ENCODE measurements around the gene RBM47. TPM values are rescaled to one million over a fixed set of nuclear protein-coding genes. Genes with fewer than 3 reads are reported as not detected.

RBM47 gene
- total and polyA plus RNA-seq, 10 of the 15 experiments (the other 5 are each of a cell fraction or from before 2014, with no cell fraction given): 7.9 to 45.0 (median 28.7) TPM

DNA sequence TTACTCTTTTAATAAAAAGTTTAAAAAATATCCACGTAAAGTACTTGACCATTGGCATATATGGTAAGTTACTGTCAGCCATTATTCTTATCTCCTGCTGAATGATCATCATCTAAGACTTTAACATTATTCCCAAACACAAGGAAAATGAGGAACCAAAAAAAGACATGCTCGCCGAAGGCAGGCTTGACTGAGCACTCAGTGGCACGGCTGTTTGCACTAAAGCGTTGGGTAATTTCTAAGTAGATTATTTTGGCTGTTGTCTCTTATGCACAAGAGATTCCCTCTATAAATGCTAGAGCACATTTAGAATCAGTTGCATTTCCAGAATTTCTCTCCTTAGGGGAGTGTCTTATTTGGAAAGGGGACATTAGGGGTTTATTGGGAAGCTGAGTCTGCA lies 211.7 kb downstream of the RBM47 start:
- ChIA-PET POLR2A (interaction anchor here (0.5 kb wide), 1 partner anchor 52 kb away, joined by 12 read pairs; no protein-coding TSS in a partner anchor), CTCF (interaction anchor here (2.1 kb wide), 1 partner anchor 9 kb away, joined by 7 read pairs; no protein-coding TSS in a partner anchor), SMC1A (ENCODE audit: uncharacterized antibody, unreplicated experiment) (interaction anchor here (0.8 to 1.4 kb wide), 2 partner anchors 13 to 16 kb away, joined by 3 to 4 read pairs; no protein-coding TSS in a partner anchor), RAD21 (ENCODE audit: unreplicated experiment) (interaction anchor here (1.1 kb wide), 1 partner anchor 141 kb away, joined by 4 read pairs; no protein-coding TSS in a partner anchor)
- Histone ChIP-seq H3K9ac (ENCODE audit: control insufficient read depth, insufficient read depth, low read length) (no peak overlapping the region), H4K20me1 (ENCODE audit: control insufficient read depth, insufficient read depth) (no peaks in the 10 kb centered on the region), H3K79me2 (ENCODE audit: control insufficient read depth, insufficient read depth, low read length) (no peaks in the 10 kb centered on the region), H3K4me3 (no peak overlapping the region), H3K27me3 (replicated peaks in 1 of 2; ENCODE audit: control insufficient read depth in 2 of 2, insufficient read depth in 2 of 2, low read length in 1 of 2) (no peaks in the 10 kb centered on the region), H3K9me3 (replicated peaks; ENCODE audit: control insufficient read depth, insufficient read depth, low read length) (peaks cover 2% of the 10 kb centered on the region; the same call in 1 of the 3 replicates), H3K4me1 (ENCODE audit: control insufficient read depth, insufficient read depth, low read length) (peaks cover 10% of the 10 kb centered on the region; the same call in 1 of the 2 replicates), H3K4me2 (ENCODE audit: control insufficient read depth, insufficient read depth) (no peak overlapping the region), H3K27ac (ENCODE audit: control insufficient read depth, insufficient read depth) (no peak overlapping the region), H2AFZ (ENCODE audit: control insufficient read depth, low read depth, low read length) (no peak overlapping the region), H3K36me3 (ENCODE audit: control insufficient read depth in 2 of 2, insufficient read depth in 2 of 2, low read length in 1 of 2) (peaks cover 1 to 3% of the 10 kb centered on the region in 2 experiments; a peak in 3 of 4 replicates)
- WGBS (ENCODE audit: insufficient coverage, insufficient replicate concordance, low lambda C conversion rate, missing lambda C conversion rate): 50% methylated on average over 5 of the region's 5 CpGs
- ATAC-seq: no peak
- in situ Hi-C loops (cut with MboI) (no loop called here), intact Hi-C loops (cut with micrococcal nuclease; ENCODE audit: unreplicated experiment) (no loop called here)
- no peak for FAIRE-seq
- no peak for DNase-seq (ENCODE audit: low read depth, low spot score)
- TF ChIP-seq TCF3 (IDR thresholded peaks at IDR 0.05; ENCODE audit: borderline replicate concordance, insufficient read depth, low read depth, low read length) (no peak), HDAC2 (IDR thresholded peaks at IDR 0.05) (no peak), GATAD2B (conservative IDR thresholded peaks at IDR 0.05; ENCODE audit: low read depth) (no peak), SMAD1 (IDR thresholded peaks at IDR 0.05; ENCODE audit: low read depth, partially characterized antibody) (no peak), SMARCA5 (IDR thresholded peaks at IDR 0.05) (no peak), KLF5 (IDR thresholded peaks at IDR 0.05; ENCODE audit: partially characterized antibody) (no peak), WRNIP1 (IDR thresholded peaks at IDR 0.05; ENCODE audit: borderline replicate concordance, low read depth, low read length) (no peak), MXI1 (IDR thresholded peaks at IDR 0.05; ENCODE audit: low read depth, low read length) (no peak), MYB (IDR thresholded peaks at IDR 0.05; ENCODE audit: borderline replicate concordance, low read depth, low read length) (no peak), ZNF622 (IDR thresholded peaks at IDR 0.05) (no peak), MYC (IDR thresholded peaks at IDR 0.05; ENCODE audit: insufficient read depth, insufficient read length, insufficient replicate concordance, low read length, severe bottlenecking) (no peak), HDAC6 (IDR thresholded peaks at IDR 0.05; ENCODE audit: unreplicated experiment) (no peak), SP1 (IDR thresholded peaks at IDR 0.05; ENCODE audit: low read depth, low read length) (no peak), SREBF2 (IDR thresholded peaks at IDR 0.05; ENCODE audit: low read length) (no peak), CREB1 (IDR thresholded peaks at IDR 0.05; ENCODE audit: low read depth) (no peak), CBFB (IDR thresholded peaks at IDR 0.05; ENCODE audit: low read depth) (no peak), STAT1 (conservative IDR thresholded peaks at IDR 0.05) (no peak), RAD21 (IDR thresholded peaks at IDR 0.05; ENCODE audit: insufficient read depth, low read depth, low read length) (no peak)
- TF ChIP-seq, protein P1, sequence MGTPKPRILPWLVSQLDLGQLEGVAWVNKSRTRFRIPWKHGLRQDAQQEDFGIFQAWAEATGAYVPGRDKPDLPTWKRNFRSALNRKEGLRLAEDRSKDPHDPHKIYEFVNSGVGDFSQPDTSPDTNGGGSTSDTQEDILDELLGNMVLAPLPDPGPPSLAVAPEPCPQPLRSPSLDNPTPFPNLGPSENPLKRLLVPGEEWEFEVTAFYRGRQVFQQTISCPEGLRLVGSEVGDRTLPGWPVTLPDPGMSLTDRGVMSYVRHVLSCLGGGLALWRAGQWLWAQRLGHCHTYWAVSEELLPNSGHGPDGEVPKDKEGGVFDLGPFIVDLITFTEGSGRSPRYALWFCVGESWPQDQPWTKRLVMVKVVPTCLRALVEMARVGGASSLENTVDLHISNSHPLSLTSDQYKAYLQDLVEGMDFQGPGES (IDR thresholded peaks at IDR 0.05): no peak
- no TSS peak for BruUV-seq (replicated peaks)

All from GM12878 (cell line).